NCI-H2081 treated with DMSO at 0.1 percent for 48 hours (cell line): ENCODE results near the gene ACTRT2.

ENCODE experiments used
- DNase-seq: peaks from one replicate; lab custom pipeline; 2025; lab: John Stamatoyannopoulos, UW

Gene ACTRT2

GRCh38 chr1:3069491-3070308 lies 48.4 kb downstream of the ACTRT2 start:
- DNase-seq = no peak

GRCh38 chr1:3070309-3070643 lies 49.0 kb downstream of the ACTRT2 start:
- no peak for DNase-seq

- DNase-seq = no peak
These were observed 49.6 kb downstream of the ACTRT2 start for GRCh38 chr1:3070644-3071564.

- DNase-seq = no peak
These were observed 50.5 kb downstream of the ACTRT2 start for GRCh38 chr1:3071565-3072390.
